GM19372 (cell line): Measurements from ENCODE around the gene CARMIL3.

Source experiments
- ATAC-seq: cut with Tn5 transposase; IDR thresholded peaks from one replicate; pipeline ENCODE4 v1.9.1; 2021; ENCODE audit warnings: mild to moderate bottlenecking, low read depth, moderate library complexity; ENCODE audit not compliant: unreplicated experiment

CARMIL3 gene

DNA sequence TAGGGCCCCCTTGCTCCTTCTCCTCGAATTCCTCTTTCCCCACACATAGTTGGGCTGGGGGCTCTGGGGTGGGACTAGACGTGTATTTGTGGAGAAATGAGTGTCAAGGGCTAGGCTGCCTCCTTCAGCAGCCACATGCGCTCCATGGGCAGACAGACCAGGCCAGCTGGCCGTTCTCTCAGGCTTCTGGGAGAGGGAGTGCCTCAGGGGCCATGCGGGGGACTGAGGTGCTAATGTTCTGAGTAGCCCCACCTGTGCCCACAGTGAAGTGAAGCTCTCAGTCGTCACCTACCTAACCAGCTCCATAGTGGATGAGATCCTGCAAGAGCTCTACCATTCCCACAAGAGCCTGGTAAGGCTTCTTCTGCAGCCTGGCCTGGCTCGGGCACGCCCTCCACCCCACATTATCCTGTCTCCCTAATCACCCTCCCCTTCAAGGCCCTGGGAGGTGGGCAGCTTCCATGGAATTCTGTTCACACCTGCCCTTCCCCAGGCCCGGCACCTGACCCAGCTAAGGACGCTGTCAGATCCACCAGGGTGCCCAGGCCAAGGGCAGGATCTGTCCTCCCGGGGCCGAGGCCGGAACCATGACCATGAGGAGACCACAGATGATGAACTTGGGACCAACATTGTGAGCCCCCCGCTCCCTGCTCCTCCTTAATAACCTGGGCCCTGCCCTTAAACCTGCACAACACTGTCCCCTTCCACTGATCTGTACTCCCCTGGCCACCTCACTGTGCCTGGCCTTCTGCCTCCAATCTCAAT is 10.6 kb downstream of the CARMIL3 start:
- no peak for ATAC-seq

GRCh38 chr14:24063263-24063836 is 11.5 kb downstream of the CARMIL3 start:
- ATAC-seq: no peak

GRCh38 chr14:24064091-24064795 is 12.4 kb downstream of the CARMIL3 start:
- ATAC-seq: no peak

- ATAC-seq: no peak
Measured at GRCh38 chr14:24064856-24065255, 13.0 kb downstream of the CARMIL3 start.

- no peak for ATAC-seq
Measured at GRCh38 chr14:24065408-24065807, 13.6 kb downstream of the CARMIL3 start.

DNA sequence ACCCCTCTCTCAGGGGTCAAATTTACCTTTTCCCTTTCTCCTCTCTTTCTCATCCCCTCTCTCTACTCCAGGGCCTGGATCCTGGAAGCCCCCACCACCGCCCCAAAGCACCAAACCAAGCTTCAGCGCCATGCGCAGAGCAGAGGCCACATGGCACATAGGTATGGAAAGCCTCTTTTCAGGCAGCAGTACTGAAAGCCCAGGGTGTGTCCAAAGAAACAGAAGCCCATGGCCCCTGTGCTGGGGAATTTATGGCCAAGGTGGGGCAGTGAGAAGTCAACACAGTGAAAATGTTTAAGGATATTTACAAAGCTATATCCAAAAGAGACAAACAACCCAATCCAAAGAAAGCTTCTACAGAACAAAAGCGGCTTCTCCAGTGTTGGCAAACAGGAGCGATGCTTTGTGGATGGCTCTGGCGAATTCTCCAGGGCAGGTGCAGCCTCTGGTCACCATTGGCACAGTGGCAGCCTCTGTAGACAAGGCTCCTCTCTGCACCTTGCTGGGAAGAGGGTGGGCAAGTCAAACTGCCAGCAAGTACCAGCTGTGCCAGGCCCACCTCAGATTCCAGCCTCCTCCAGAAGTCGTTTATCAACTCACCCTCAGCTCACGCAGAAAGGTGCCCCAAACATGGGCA is 14.8 kb downstream of the CARMIL3 start:
- ATAC-seq: no peak

DNA sequence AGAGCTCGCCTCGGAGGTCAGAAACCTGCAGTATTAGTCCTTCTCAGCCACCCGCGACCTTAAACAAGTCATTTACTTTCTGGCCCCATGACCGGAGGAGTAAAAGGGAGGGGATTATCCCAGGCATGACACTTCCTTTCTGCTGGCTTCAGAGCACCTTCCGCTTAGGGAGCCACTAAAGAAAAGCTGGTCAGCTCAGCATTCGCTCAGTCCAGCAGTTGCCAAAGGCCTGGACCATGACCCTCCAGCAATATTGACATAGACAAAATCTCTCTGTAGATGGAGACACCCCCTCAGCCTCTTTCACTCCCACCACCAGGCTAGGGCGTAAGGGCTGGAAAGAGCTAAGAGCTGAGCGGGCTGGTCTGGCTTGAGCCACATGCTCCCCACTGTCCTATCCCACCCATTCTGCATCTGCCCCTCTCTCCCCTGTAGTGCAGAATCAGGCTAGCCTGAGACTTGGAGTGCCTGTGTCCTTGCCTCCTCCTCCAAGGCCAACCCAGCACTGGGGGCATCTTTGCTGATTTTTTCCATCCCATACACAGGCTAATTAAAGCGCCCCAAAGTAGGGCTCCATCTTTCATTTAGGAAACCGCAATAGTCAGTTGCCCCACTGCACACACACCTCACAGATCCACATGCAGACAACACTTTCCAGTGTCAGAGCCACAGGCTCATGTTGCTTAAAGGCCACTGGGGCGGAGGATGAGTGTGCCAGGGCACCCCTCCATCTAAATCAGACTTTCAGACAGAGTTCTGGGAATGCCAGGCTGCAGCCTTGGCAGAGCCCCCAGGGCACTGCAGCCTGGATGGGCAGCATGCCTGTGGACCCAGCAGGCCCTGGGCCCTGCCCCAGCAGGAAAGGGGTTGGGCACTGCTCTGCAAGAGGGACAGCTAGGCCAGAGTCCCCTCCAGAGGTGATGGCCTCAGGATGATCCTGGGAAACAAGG is 15.6 kb downstream of the CARMIL3 start:
- ATAC-seq: no peak

- no peak for ATAC-seq
Measured at GRCh38 chr14:24068711-24069410, 17.1 kb downstream of the CARMIL3 start.

DNA sequence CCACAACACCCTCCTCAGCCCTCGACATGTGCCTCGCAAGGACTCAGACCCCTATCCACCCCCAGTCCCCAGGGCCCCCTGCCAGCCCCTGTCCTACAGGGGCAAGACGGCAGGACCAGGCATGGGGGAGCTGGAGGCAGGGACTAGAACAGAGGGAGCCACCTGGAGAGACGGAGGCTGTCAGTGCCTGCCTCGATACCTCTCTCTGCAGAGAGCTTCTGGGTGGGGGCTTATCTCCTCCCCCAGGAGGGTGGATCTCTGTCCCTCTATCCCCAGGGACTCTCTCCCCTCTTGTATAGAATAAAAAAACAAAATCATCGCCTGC is 17.6 kb downstream of the CARMIL3 start:
- ATAC-seq: no peak

- no peak for ATAC-seq
Measured at GRCh38 chr14:24070285-24071143, 18.7 kb downstream of the CARMIL3 start.

DNA sequence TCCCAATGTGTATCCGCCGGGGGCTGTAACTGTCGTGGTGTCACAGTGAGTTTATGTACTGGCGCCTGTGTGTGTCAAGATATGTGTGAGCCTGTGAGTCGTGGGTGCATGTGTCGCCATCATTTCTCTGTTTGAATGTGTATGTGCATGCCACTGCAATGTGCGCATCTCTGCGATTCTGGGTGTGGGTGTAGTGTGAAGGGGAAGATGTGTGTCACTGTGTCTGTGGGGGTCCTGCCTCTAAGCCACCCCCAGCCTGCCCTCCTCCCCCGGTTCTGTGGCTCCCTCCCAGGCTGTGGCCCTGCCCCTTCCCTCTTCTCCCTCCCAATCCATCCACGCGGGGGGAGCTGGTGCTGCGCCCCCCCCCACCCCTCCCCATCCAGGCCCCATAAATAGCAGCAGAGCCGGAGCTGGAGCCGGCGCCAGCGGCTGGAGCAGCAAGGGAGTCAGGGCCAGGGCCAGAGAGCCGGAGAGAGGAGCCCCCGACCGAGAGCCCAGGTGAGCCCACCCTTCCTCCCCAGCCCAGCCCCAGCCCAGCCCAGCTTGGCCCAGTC is 19.4 kb downstream of the CARMIL3 start, which contains the start of gene CPNE6:
TSS of gene CPNE6 (plus strand) at position 419 of the 554 bp plus-strand sequence. CDS start 1,375 bp downstream, outside the sequence.
- no peak for ATAC-seq

GRCh38 chr14:24071836-24072430 is 20.1 kb downstream of the CARMIL3 start:
- no peak for ATAC-seq

- no peak for ATAC-seq
Measured at GRCh38 chr14:24072436-24072835, 20.6 kb downstream of the CARMIL3 start.

GRCh38 chr14:24072881-24073877 is 21.4 kb downstream of the CARMIL3 start:
- ATAC-seq: no peak

- no peak for ATAC-seq
Measured at GRCh38 chr14:24074625-24075484, 23.0 kb downstream of the CARMIL3 start.
